Measurements from ENCODE around the gene KDM4F.

KDM4F gene

GRCh38 chr11:95089620-95090542 is 40.7 kb downstream of the KDM4F start, which contains the start of gene ENDOD1:
TSS of gene ENDOD1 (plus strand) at chr11:95089846. CDS start at chr11:95089928, 82 bp downstream.
- peak; percentile 84 for FAIRE-seq
- DNase-seq (ENCODE audit: insufficient read length, low spot score) = peak; percentile 69

- peak; percentile 39 for FAIRE-seq
- DNase-seq (ENCODE audit: insufficient read length, low spot score) = no peak
These were observed 42.5 kb downstream of the KDM4F start for GRCh38 chr11:95091663-95092180.

GRCh38 chr11:95092549-95093324 is 43.5 kb downstream of the KDM4F start:
- no peak for DNase-seq (ENCODE audit: insufficient read length, low spot score)
- FAIRE-seq = peak; percentile 88

- peak; percentile 94 for FAIRE-seq
These were observed 44.3 kb downstream of the KDM4F start for GRCh38 chr11:95093548-95093947.

GRCh38 chr11:95095858-95096587 is 46.8 kb downstream of the KDM4F start:
- FAIRE-seq (peak; percentile 94), DNase-seq (ENCODE audit: insufficient read length, low spot score) (peak; percentile 37)

More at GRCh38 chr11:95093548-95093947, 44.3 kb downstream of the KDM4F start:
- no peak for DNase-seq (ENCODE audit: insufficient read length, low spot score)

GRCh38 chr11:95097209-95097608 is 48.0 kb downstream of the KDM4F start:
- FAIRE-seq = peak; percentile 73

GRCh38 chr11:95098826-95099225 is 49.6 kb downstream of the KDM4F start:
- FAIRE-seq (no peak), DNase-seq (ENCODE audit: insufficient read length, low spot score) (no peak)

More at GRCh38 chr11:95097209-95097608, 48.0 kb downstream of the KDM4F start:
- no peak for DNase-seq (ENCODE audit: insufficient read length, low spot score)

GRCh38 chr11:95100191-95100648 is 51.0 kb downstream of the KDM4F start:
- DNase-seq (ENCODE audit: insufficient read length, low spot score) (no peak), FAIRE-seq (peak; percentile 66)

Measured in GM19239 (cell line).